ENCODE results near the gene KRT12.

KRT12 gene

DNA sequence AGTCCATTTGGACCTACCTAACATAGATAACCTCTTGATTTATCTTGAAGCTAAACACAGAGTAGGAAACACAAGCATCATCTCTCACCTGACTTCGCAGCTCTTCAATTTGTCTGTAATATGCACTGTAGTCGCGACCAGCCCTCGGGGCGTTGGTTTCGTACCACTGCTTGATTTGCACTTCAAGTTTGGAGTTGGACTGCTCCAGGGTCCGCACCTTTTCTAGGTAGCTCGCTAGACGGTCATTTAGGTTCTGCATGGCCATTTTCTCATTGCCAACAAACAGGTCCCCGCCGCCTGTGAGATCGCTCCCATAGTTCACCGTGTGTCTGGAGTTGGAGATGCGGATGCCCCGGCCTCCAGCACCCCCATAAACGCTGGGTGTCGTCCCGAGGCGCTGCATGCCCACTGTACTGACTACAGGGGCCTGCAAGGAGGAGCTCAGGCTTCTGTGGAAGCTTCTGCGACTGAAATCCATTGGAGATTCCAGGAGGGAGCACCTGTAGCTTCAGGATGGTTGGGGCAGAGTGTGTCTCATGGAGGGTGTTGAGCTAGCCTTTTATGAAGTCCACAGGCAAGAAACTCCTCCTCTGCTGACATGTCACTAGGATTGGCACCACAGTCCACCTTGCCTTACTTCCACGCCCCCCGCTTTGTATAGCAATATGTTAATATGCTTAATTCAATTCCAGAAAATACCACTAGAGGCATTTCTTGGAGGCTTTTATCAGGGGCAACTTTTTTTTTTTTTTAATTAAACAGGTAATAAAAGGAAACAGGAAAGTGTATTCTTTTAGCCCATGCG lies 17.9 kb upstream of the KRT12 start, which contains the start of gene KRT20:
TSS of gene KRT20 (minus strand) at position 535 of the 805 bp plus-strand sequence. CDS start at position 478, 57 bp downstream.
- TF ChIP-seq, protein P1, sequence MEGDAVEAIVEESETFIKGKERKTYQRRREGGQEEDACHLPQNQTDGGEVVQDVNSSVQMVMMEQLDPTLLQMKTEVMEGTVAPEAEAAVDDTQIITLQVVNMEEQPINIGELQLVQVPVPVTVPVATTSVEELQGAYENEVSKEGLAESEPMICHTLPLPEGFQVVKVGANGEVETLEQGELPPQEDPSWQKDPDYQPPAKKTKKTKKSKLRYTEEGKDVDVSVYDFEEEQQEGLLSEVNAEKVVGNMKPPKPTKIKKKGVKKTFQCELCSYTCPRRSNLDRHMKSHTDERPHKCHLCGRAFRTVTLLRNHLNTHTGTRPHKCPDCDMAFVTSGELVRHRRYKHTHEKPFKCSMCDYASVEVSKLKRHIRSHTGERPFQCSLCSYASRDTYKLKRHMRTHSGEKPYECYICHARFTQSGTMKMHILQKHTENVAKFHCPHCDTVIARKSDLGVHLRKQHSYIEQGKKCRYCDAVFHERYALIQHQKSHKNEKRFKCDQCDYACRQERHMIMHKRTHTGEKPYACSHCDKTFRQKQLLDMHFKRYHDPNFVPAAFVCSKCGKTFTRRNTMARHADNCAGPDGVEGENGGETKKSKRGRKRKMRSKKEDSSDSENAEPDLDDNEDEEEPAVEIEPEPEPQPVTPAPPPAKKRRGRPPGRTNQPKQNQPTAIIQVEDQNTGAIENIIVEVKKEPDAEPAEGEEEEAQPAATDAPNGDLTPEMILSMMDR (conservative IDR thresholded peaks at IDR 0.05; ENCODE audit: low read depth, low read length) = peak; percentile 34
- DNase-seq (ENCODE audit: low read depth) = no peak
- H3K4me3 ChIP-seq (ENCODE audit: low read depth, low read length) = no peak within 1 kb of the TSS

- no peak overlapping the region for H3K4me3 ChIP-seq (ENCODE audit: low read depth, low read length)
- TF ChIP-seq, protein P1 (conservative IDR thresholded peaks at IDR 0.05; ENCODE audit: low read depth, low read length) = no peak
- no peak for DNase-seq (ENCODE audit: low read depth)
Measured at GRCh38 chr17:40883626-40884334, 16.8 kb upstream of the KRT12 start.

DNA sequence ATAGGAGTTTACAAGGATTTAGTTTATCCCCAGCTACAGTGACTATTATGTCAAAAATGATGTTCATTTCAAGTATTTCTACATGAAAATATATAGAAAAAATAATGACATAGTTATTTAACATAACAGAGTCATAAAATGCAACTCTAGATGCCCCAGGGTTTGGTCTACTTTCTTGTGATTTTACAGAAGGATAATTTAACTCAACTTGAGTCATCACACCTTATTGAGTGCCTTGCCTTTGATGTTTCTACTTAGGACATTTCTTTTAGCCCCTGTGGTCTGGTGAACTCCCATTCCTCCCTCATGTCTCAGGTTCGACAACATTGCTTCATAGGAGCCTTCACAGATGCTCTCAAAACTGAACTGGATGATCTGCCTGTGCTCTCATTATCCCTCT lies 16.0 kb upstream of the KRT12 start:
- TF ChIP-seq, protein P1 (conservative IDR thresholded peaks at IDR 0.05; ENCODE audit: low read depth, low read length) = no peak
- no peak for DNase-seq (ENCODE audit: low read depth)

DNA sequence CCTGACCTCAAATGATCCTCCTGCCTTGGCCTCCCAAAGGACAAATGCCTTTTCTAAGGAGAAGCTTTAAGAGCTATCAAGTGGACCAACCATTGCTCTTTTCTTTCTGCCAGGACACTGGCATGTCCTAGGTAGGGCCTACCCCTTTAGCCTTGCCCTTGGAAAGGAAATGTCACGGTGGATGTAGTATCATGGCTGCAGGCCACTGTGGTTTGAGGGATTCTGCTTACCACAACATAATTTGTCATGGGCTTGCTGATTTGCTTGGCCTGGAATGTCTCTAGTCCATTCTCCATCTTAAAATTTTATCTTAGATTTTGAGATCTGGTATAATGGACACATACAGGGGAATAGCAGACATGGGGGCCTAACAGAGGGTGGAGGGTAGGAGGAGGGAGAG lies 12.0 kb upstream of the KRT12 start:
- DNase-seq (ENCODE audit: low read depth) = no peak
- TF ChIP-seq, protein P1 (conservative IDR thresholded peaks at IDR 0.05; ENCODE audit: low read depth, low read length) = no peak
- H3K4me3 ChIP-seq (ENCODE audit: low read depth, low read length) = no peak overlapping the region

More for the DNA sequence above, 16.0 kb upstream of the KRT12 start:
- H3K4me3 ChIP-seq (ENCODE audit: low read depth, low read length) = no peak overlapping the region

GRCh38 chr17:40878044-40878443 lies 11.0 kb upstream of the KRT12 start:
- H3K4me3 ChIP-seq (ENCODE audit: low read depth, low read length) = no peak overlapping the region
- TF ChIP-seq, protein P1 (conservative IDR thresholded peaks at IDR 0.05; ENCODE audit: low read depth, low read length) = no peak
- no peak for DNase-seq (ENCODE audit: low read depth)

DNA sequence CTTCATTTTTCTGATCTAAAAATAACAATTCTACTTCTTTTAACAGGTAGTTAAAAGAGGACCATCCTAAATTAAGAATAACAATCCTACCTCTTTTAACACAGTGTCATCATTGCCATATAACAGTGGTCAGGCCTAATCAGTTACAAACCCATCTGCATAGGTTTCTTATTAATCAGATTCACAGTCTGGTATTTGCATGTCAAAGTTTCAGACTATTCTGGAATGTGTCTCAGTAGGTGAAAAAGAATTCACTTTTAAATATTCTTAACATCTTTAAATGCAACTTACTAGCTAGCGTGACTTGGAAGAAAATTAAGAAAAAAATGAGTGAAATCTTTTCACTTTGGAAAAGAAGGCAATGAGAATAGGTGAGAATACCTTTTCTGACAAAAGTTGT lies 6.8 kb upstream of the KRT12 start:
- H3K4me3 ChIP-seq (ENCODE audit: low read depth, low read length) = no peak overlapping the region
- TF ChIP-seq, protein P1 (conservative IDR thresholded peaks at IDR 0.05; ENCODE audit: low read depth, low read length) = no peak
- no peak for DNase-seq (ENCODE audit: low read depth)

All from choroid plexus epithelial cell (primary cell).